Neural cell (in vitro differentiated cells): ENCODE results near the gene CAT. TPM values are rescaled to one million over a fixed set of nuclear protein-coding genes. Genes with fewer than 3 reads are reported as not detected.

Source experiments
- H2AFZ ChIP-seq: fragments of 200-600, 300-800 bp; sonication (generic), shearing (Covaris generic); 2 replicates; pipeline ENCODE4 v1.6.0; 2014; ENCODE audit warnings: low read depth, mild to moderate bottlenecking, antibody characterized with exemption, low read length, moderate library complexity
- H3F3A ChIP-seq: fragments of 200-600 bp; shearing (Covaris generic); 2 replicates; pipeline ENCODE4 v1.6.1; 2016; ENCODE audit warnings: mild to moderate bottlenecking, moderate library complexity, mixed read lengths, antibody characterized with exemption, low read length; ENCODE audit not compliant: insufficient read depth, poor library complexity, severe bottlenecking
- H3K27ac ChIP-seq: fragments of 200-600, 300-800 bp; sonication (generic), shearing (Covaris generic); 2 replicates; pipeline ENCODE4 v1.5.1; 2014; ENCODE audit warnings: mild to moderate bottlenecking, low read length, moderate library complexity
- H3K27me3 ChIP-seq: fragments of 300-800, 200-600 bp; sonication (generic), shearing (Covaris generic); 2 replicates; pipeline ENCODE4 v1.6.0; 2014; ENCODE audit warnings: mild to moderate bottlenecking, low read depth, low read length, moderate library complexity; ENCODE audit not compliant: insufficient read depth
- H3K36me3 ChIP-seq: fragments of 300-800, 200-600 bp; sonication (generic), shearing (Covaris generic); 2 replicates; pipeline ENCODE4 v1.5.1; 2014; ENCODE audit warnings: mild to moderate bottlenecking, antibody characterized with exemption, low read length, moderate library complexity; ENCODE audit not compliant: insufficient read depth
- H3K4me2 ChIP-seq: fragments of 300-800, 200-600 bp; sonication (generic), shearing (Covaris generic); 2 replicates; pipeline ENCODE4 v1.6.0; 2014; ENCODE audit warnings: mild to moderate bottlenecking, low read length
- H3K4me3 ChIP-seq: fragments of 300-800, 200-600 bp; sonication (generic), shearing (Covaris generic); 2 replicates; pipeline ENCODE4 v1.5.1; 2014; ENCODE audit warnings: mild to moderate bottlenecking, low read length, moderate library complexity
- H3K79me2 ChIP-seq: fragments of 200-600 bp; shearing (Covaris generic); replicated peaks from 2 replicates; pipeline ENCODE4 v1.6.0; 2014; ENCODE audit warnings: mild to moderate bottlenecking, low read length, moderate library complexity; ENCODE audit not compliant: insufficient read depth
- H3K9ac ChIP-seq: fragments of 300-800, 200-600 bp; sonication (generic), shearing (Covaris generic); 2 replicates; pipeline ENCODE4 v1.6.1; 2016; ENCODE audit warnings: mild to moderate bottlenecking, low read length, mixed read lengths
- H3K9me2 ChIP-seq: fragments of 200-600 bp; shearing (Covaris generic); 2 replicates; pipeline ENCODE4 v1.6.1; 2016; ENCODE audit warnings: mild to moderate bottlenecking, low read length, mixed read lengths; ENCODE audit not compliant: insufficient read depth
- H3K9me3 ChIP-seq: fragments of 200-600, 300-800 bp; sonication (generic), shearing (Covaris generic); 2 replicates; pipeline ENCODE4 v1.6.1; 2016; ENCODE audit warnings: mild to moderate bottlenecking, mixed run types, low read length, moderate library complexity, mixed read lengths
- H4K20me1 ChIP-seq: fragments of 200-600 bp; shearing (Covaris generic); 2 replicates; pipeline ENCODE4 v1.6.1; 2016; ENCODE audit warnings: mild to moderate bottlenecking, mixed run types; ENCODE audit not compliant: insufficient read depth
- CTCF ChIP-seq: fragments of 450-650 bp; IDR thresholded peaks from 2 replicates; pipeline ENCODE4 v1.5.1; 2014; ENCODE audit warnings: antibody characterized with exemption, mild to moderate bottlenecking, moderate library complexity; ENCODE audit not compliant: poor library complexity, severe bottlenecking
- EP300 ChIP-seq: fragments of 450-650 bp; conservative IDR thresholded peaks from 2 replicates; pipeline ENCODE4 v1.6.1; 2014; ENCODE audit warnings: antibody characterized with exemption, mild to moderate bottlenecking, moderate library complexity; ENCODE audit not compliant: poor library complexity, severe bottlenecking
- EZH2 ChIP-seq: fragments of 200-600, 300-800 bp; shearing (Covaris generic), sonication (generic); IDR thresholded peaks from 2 replicates; pipeline ENCODE4 v1.6.1; 2014; ENCODE audit warnings: antibody characterized with exemption, low read length, borderline replicate concordance, mild to moderate bottlenecking; ENCODE audit not compliant: insufficient read depth, poor library complexity, severe bottlenecking
- MXI1 ChIP-seq: fragments of 450-650 bp; conservative IDR thresholded peaks from 2 replicates; pipeline ENCODE4 v1.6.1; 2014; ENCODE audit warnings: antibody characterized with exemption, mild to moderate bottlenecking; ENCODE audit not compliant: poor library complexity, severe bottlenecking
- POLR2AphosphoS5 ChIP-seq: IDR thresholded peaks from 2 replicates; pipeline ENCODE4 v1.6.1; 2012
- RAD21 ChIP-seq: fragments of 450-650 bp; conservative IDR thresholded peaks from 2 replicates; pipeline ENCODE4 v1.6.1; 2014; ENCODE audit warnings: antibody characterized with exemption, mild to moderate bottlenecking, moderate library complexity
- REST ChIP-seq: IDR thresholded peaks from 2 replicates; pipeline ENCODE4 v1.6.1; 2012; ENCODE audit warnings: borderline replicate concordance
- SMC3 ChIP-seq: fragments of 450-650 bp; conservative IDR thresholded peaks from 2 replicates; pipeline ENCODE4 v1.6.1; 2014; ENCODE audit warnings: antibody characterized with exemption, mild to moderate bottlenecking, moderate library complexity; ENCODE audit not compliant: poor library complexity
- TAF1 ChIP-seq: IDR thresholded peaks from 2 replicates; pipeline ENCODE4 v1.6.1; 2012; ENCODE audit warnings: low read depth
- polyA plus RNA-seq: library from polyadenylated mRNA; depleted of rRNA; stranded (reverse); fragments of >200 nt; gene quantifications from 2 replicates; pipeline ENCODE4 v1.2.3, GENCODE V29; 2014

The CAT gene
- polyA plus RNA-seq, 1 donor from 2014 or later: 40.1 TPM

GRCh38 chr11:34495239-34495723 is 56.5 kb downstream of the CAT start:
- H2AFZ ChIP-seq: no peak overlapping the region
- TF ChIP-seq SMC3 (no peak), CTCF (no peak), RAD21 (no peak), TAF1 (no peak), POLR2AphosphoS5 (no peak), EZH2 (no peak), EP300 (no peak), REST (no peak), MXI1 (no peak)
- H3K4me3 ChIP-seq: no peak overlapping the region
- H3K4me2 ChIP-seq: no peak overlapping the region
- H3K36me3 ChIP-seq: no peaks in the 10 kb centered on the region
- no peaks in the 10 kb centered on the region for H3K9me2 ChIP-seq
- no peaks in the 10 kb centered on the region for H3K9me3 ChIP-seq
- no peak overlapping the region for H3K27ac ChIP-seq
- no peaks in the 10 kb centered on the region for H3F3A ChIP-seq
- no peaks in the 10 kb centered on the region for H3K27me3 ChIP-seq
- H3K9ac ChIP-seq: no peak overlapping the region
- H3K79me2 ChIP-seq: no peaks in the 10 kb centered on the region
- H4K20me1 ChIP-seq: no peaks in the 10 kb centered on the region

- no peak overlapping the region for H2AFZ ChIP-seq
- no peaks in the 10 kb centered on the region for H3K27me3 ChIP-seq
- H3K79me2 ChIP-seq: no peaks in the 10 kb centered on the region
- H3K36me3 ChIP-seq: no peaks in the 10 kb centered on the region
- H3K9ac ChIP-seq: no peak overlapping the region
- no peak overlapping the region for H3K4me2 ChIP-seq
- TF ChIP-seq CTCF (no peak), EZH2 (no peak), RAD21 (no peak), TAF1 (no peak), EP300 (no peak), POLR2AphosphoS5 (no peak), MXI1 (no peak), SMC3 (no peak), REST (no peak)
- no peaks in the 10 kb centered on the region for H3K9me2 ChIP-seq
- H4K20me1 ChIP-seq: no peaks in the 10 kb centered on the region
- H3K4me3 ChIP-seq: no peak overlapping the region
- no peaks in the 10 kb centered on the region for H3F3A ChIP-seq
- H3K9me3 ChIP-seq: no peaks in the 10 kb centered on the region
- H3K27ac ChIP-seq: no peak overlapping the region
These were observed 57.1 kb downstream of the CAT start for GRCh38 chr11:34495724-34496377.
